NCI-H146 treated with DMSO at 0.1 percent for 48 hours (cell line): ENCODE data around the gene RABGAP1.

Experiments used
- DNase-seq: peaks from one replicate; lab custom pipeline; 2025; ENCODE audit not compliant: unreplicated experiment; lab: John Stamatoyannopoulos, UW

Gene RABGAP1

DNA sequence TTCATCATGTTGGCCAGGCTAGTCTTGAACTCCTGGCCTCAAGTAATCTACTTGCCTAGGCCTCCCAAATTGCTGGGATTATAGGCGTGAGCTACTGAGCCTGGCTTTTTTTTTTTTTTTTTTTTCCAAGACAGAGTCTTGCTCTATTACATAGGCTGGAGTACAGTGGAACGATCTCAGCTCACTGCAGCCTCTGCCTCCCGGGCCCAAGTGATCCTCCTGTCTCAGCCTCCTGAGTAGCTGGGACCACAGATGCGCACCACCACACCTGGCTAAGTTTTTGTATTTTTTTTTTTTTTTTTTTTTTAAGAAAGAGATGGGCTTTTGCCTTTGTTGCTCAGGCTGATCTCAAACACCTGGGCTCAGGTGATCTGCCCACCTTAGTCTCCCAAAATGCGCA is 66.4 kb downstream of the RABGAP1 start:
- no peak for DNase-seq

GRCh38 chr9:123008909-123009308 is 68.1 kb downstream of the RABGAP1 start:
- DNase-seq, result no peak

GRCh38 chr9:123011380-123011779 is 70.6 kb downstream of the RABGAP1 start:
- DNase-seq, result no peak

- no peak for DNase-seq
Observed at GRCh38 chr9:123011878-123012528, 71.2 kb downstream of the RABGAP1 start.

DNA sequence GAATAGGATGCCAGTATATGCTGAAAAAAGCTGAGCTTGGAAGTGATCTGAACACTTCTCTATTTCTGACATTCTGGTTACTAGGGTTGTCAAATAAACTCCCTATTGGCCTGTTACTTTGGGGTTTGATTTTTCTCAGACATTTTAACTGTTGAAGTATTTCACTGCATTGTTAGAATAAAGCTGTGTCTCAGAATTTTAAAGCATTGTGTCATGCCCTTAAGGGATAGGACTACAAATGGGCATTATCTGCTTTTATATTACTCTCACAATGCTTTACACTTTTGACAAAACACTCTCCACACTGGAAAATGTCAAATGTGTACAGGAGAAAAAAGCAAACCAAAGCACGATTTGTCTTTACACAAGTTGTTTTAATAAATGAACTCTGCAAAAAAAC is 75.8 kb downstream of the RABGAP1 start:
- no peak for DNase-seq

DNA sequence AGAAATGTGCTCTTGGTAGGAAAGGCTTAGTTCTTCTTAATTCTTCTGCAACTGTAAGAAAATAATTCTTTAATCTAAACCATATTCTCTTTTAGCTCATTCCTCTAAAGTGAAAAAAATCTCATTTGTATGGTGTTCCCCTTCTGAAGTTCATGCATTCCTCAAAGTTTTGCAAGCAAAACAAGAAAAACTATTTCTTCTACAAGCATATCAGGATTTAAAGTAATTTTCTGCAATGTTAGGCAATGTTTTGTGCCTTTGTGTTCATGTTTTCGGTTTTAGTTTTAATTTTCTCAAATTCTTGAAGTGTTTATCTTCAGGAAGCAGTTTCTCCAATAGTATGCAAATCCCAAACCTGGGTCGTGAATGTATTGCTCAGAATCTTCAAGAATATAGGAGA is 80.0 kb downstream of the RABGAP1 start:
- DNase-seq, result no peak

DNA sequence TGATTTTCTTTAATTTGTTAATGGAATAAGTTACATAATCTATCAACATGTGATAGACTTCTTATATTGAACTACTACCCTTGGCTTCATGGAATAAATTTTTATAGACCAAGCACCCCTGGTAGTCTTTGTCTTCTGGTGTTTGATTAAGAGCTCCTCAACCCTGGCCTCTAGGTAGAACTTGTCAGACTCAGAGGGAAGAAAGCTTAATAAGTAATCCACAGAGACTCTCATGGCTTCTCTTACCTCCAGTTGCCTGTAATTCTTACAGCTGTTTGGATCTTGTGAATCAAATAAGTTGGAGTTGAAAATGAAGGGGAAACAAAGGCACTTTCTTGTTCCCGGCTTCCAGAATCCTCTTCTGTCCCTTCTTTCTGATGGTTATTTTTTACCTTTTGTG is 85.6 kb downstream of the RABGAP1 start:
- DNase-seq, result no peak

DNA sequence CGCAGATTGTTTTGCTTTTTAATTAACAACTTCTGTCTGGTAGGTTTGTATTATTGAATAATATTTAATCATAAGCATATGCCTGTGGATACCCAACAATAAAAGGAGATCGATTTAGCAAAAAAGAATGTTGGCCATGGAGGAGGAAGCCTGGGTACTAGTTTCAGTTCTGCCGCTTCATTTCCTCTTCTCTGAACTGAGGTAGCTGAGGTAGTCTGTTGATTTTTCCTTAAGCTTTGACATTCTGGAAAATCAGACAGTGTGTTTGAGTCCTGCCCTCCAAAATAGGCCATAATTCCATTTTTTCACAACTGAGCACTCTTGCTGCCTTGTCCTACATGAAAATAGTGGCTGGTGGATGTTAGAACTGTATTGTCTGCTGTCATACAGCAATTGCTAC is 86.7 kb downstream of the RABGAP1 start:
- DNase-seq, result no peak

DNA sequence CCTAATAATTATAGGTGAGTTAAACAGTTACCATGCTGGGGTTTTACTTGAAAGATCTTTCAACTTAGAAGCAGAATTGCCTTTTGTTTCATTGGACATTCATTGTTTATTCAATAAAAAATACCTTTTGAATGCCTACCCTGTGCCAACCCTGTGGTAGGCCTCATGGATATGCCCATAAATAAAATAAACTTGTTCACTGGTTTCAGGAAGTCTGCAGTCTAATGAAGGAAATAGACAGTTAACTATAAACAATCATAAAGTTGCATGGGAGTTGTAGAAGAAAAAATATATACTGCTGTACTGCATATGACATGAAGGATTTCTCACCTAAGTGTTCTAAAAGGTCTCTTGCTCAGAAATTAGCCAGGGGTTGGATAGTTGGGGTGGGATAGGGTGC is 87.3 kb downstream of the RABGAP1 start:
- no peak for DNase-seq

DNA sequence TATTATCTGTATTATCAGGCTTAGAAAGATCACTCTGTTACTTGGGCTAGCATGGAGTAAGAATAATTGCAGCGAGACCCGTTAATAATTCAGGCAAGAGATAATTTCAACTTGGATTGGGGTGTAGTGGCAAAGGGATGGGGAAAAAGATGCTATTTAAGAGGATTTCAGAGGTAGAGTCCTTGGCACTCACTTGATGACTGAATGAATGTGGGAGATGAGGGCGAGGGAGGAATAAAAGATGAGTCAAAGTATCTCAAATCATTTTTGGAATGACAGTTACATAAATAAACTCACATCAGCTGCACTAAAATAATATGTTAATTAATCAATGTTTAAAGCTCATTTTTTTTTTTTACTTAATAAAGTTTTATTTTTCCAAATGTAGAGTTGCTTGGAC is 88.2 kb downstream of the RABGAP1 start:
- no peak for DNase-seq

GRCh38 chr9:123031963-123032362 is 91.1 kb downstream of the RABGAP1 start:
- DNase-seq, result no peak

DNA sequence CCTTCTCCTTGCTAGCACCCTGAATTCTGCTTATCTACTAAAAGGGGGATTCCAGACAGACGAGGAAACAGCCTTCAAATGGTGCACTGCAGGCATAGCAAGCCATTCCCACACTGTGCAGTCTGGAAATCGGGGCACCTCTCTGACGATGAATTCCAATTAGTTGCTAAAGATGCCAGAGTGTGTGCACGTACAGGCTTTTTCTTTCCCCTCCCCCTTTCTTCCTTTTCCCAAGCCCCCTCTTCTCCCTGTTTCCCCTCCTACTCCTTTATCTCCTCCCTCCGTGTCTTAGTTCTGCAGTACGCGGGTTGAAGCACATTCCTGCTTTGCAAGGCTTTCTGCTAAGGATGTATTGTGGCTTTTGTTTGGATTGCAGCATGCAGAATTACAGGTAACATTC is 92.5 kb downstream of the RABGAP1 start, which contains the start of gene GPR21:
GPR21 (plus strand) TSS at position 316 of the 400 bp plus-strand sequence. CDS start 900 bp downstream, outside the sequence.
- no peak for DNase-seq

DNA sequence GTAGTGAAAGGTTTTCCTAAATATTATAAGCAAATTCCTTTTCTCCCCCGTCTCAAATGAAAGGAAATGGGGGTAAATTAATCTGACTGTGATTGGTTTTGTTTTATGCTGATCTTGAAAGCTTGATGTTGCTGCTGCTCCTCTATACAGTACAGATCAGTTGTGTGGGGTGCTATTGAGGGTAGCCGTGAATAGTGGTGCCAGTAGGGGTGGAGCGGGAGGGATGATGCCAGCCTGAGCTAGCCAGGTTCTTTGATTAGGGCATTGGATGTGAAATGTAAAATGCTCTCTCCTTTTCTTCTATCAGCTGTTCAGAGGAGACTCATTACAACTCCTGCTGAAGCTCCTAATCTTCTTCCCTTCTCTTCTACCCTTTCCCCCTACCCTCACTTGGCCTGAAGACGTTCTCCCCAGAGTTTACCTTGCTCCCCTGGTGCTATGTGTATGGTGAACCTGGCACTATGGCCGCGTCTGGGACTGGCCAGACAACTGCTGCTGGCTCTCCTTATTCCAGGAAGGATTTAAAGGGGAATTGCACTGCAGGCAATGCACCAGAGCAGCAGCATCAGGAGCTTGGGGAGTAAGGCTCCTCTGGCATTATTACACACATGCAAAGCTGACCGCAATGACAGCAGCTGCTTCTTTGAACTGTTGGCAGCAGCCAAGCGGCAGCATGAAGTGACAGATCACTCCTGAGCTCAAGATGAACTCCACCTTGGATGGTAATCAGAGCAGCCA is 93.2 kb downstream of the RABGAP1 start:
- no peak for DNase-seq

DNA sequence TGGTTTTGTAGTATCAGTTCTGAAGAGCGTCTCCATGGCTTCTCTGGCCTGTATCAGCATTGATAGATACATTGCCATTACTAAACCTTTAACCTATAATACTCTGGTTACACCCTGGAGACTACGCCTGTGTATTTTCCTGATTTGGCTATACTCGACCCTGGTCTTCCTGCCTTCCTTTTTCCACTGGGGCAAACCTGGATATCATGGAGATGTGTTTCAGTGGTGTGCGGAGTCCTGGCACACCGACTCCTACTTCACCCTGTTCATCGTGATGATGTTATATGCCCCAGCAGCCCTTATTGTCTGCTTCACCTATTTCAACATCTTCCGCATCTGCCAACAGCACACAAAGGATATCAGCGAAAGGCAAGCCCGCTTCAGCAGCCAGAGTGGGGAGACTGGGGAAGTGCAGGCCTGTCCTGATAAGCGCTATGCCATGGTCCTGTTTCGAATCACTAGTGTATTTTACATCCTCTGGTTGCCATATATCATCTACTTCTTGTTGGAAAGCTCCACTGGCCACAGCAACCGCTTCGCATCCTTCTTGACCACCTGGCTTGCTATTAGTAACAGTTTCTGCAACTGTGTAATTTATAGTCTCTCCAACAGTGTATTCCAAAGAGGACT is 94.2 kb downstream of the RABGAP1 start:
- no peak for DNase-seq

DNA sequence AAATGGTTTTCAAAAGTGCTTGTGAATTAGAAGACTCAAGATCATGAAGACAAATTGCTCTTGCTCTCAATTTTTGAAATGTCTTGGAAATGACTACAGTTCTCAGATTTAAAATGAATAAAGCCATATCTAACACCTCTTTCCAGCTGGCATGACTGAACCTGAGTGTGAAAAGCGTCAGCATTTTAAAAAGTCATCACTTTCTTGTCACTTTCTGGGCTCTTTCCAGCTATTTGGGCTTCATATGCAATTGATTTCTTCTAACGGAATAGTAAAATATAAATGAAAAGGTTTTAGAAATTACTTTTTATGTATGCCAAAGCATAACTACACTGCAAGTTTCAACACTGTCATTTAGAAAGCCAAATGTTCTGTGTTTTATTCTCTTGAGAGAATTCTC is 95.0 kb downstream of the RABGAP1 start:
- DNase-seq, result no peak

DNA sequence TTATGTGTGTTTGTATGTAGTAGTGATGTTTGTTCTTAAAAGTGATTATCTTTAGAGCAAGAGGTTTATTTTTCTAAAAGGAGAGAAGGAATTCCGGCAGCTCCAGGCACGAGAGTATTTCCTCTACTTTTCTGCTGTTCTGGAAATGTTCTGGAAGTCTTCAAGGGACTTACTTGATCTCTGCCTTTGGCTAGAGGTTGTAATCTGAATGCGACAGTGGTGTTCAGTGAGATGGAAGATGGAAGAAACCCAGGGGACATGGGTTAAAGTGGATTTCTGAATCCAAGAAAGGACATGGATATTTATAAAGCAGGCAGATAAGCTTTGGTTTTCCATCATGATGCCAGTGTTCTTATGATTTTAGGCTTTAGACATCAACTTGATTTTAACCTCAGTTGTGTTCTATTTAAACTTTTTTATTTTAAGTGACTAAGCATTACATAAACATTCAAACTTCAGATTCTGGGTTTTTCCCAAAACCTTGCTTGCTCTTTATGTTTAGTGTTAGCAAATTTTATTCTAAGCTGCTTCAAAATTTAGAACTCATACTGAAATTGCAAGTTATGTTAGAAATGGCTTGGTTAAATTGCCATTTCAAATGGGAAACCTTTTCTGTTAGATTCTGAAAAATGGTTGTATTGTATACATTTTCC is 96.2 kb downstream of the RABGAP1 start:
- DNase-seq, result no peak

DNA sequence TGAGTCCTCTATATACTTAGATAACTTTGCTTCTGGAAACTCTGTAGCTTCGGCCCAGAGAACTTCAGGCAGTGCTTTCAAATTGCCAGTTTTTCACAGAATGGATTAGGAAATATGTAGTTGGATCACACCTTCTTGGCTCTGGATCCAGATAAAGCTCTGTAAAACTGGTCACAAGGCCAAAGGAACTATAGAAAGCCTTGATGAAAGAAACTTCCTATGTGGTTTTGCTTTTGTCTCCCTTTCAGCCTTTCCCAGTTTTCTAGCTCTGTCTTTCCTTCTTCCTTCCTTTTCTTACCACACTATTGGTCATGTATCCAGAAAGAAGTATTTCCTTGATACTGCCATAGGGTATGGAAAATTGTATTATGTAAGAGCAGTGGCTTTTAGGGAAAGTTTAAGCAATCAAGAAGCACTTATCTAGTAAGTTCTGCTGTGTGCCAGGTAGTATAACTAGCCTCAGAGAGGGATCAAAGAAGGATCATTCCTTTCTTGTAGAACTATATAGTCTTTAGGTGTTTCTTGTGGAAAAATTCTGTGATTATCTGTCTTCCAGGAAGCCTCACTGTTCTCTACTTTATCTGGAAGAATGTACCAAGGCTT is 98.9 kb downstream of the RABGAP1 start:
- no peak for DNase-seq

- no peak for DNase-seq
Observed at GRCh38 chr9:123040801-123041200, 100.0 kb downstream of the RABGAP1 start.

DNA sequence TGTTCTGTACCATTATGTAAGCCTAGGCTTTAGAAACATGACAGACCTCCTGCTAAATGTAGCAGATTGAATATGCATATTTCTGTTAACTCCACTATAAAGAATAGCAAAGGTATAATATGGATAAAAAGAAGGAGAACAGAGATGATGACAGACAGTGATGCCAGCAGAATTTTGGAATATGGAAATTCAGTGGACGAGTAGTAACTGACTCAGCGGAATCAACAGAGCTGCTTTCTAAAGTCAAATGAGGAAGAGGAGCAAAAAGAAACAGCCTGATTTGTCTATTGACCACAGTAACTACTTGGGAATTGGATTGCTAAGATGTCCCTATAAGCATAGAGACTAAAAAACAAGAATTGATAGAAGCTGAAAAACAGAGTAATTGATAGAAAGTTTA is 100.7 kb downstream of the RABGAP1 start:
- no peak for DNase-seq

DNA sequence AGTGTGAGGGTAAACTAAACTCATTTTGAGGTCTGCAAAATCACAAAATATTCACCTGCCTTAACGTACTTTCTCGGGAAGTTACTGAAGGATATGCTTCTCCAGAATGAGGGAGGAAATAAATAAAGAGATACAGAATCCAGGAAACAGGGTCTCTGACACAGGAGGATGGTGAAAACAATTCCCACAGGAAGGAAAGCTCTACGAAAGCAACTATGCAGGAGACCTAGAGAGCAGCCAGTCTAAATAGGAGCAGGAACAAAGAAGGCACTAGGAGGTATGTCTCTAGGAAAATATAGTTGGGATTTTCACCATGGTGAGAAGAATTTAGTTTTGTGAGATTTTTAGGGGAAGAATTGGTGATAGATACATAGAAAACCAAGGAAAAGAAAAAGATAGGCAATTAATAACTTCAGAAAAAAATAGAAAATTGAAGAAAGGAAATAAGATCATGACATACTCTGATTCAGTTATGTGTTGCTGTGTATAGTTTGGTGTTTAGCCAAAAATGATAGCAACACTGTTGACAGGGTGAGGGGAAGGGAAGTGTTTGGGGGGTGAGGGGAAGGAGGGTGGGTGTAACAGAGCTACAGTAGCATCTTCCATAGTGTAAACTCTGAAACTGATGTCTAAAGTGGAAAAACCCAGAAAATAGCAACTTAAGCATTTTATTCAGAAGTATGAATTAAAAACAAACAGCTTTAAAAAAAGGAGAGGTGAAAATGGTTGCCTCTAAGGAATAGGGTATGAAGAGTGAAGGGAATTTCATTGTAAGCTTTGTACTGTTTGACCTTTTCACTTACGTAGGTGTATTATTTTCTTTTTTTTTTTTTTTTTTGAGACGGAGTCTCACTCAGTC is 102.5 kb downstream of the RABGAP1 start:
- DNase-seq, result no peak
